ENCODE results near the gene MYL2.

DNA sequence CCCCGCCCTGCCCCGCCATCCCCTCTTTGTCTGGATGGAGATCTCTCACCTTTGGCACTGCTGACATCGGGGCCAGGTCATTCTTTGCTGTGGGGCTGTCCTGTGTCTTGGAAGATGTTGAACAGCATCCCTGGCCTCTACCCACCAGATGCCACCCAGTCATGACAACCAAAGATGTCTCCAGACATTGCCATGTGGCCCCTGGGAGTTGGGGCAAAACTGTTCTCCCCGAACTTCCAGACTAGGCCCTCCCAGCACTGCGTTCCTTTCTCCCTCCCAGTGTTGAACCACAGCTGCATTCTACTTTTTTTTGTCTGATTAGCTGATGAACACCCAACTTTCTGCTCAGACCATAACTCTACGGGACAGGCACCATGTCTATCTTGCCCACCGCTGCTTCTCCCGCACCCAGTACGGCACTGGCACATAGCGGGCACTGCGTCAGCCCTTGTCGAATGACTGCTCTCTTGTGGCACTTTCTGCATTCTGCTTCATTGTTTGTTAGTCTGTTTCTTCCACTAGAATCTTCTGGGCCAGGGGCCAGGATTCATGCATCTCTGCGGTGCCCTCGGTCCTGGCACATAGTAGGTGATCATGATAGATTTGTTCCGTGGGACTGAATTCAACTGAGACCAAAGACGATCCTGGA lies 13.1 kb upstream of the MYL2 start:
- no peak for TF ChIP-seq POLR2A (IDR thresholded peaks at IDR 0.05)
- TF ChIP-seq, protein P1, sequence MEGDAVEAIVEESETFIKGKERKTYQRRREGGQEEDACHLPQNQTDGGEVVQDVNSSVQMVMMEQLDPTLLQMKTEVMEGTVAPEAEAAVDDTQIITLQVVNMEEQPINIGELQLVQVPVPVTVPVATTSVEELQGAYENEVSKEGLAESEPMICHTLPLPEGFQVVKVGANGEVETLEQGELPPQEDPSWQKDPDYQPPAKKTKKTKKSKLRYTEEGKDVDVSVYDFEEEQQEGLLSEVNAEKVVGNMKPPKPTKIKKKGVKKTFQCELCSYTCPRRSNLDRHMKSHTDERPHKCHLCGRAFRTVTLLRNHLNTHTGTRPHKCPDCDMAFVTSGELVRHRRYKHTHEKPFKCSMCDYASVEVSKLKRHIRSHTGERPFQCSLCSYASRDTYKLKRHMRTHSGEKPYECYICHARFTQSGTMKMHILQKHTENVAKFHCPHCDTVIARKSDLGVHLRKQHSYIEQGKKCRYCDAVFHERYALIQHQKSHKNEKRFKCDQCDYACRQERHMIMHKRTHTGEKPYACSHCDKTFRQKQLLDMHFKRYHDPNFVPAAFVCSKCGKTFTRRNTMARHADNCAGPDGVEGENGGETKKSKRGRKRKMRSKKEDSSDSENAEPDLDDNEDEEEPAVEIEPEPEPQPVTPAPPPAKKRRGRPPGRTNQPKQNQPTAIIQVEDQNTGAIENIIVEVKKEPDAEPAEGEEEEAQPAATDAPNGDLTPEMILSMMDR (IDR thresholded peaks at IDR 0.05) = no peak
- TF ChIP-seq POLR2AphosphoS5 (IDR thresholded peaks at IDR 0.05) = no peak
- TF ChIP-seq EP300 (IDR thresholded peaks at IDR 0.05) = no peak

Measured in upper lobe of left lung (tissue), 4 donors.